OCI-LY1 (cell line): ENCODE data around the gene PKN1.
"Not testable (repeated sequence)": the region's sequence is repeated elsewhere in the genome, so short reads cannot be mapped to it uniquely, and the experiment has no call there.

Source experiments
- H2AFZ ChIP-seq: fragments of 200-600 bp; sonication (generic), shearing (Covaris generic); 2 replicates; pipeline ENCODE4 v1.6.0; 2014; ENCODE audit warnings: antibody characterized with exemption, mild to moderate bottlenecking, low read length
- H3F3A ChIP-seq: fragments of 200-600 bp; sonication (generic), shearing (Covaris generic); 2 replicates; pipeline ENCODE4 v1.6.0; 2014; ENCODE audit warnings: mild to moderate bottlenecking, antibody characterized with exemption, low read length, moderate library complexity; ENCODE audit not compliant: insufficient read depth
- H3K27ac ChIP-seq: fragments of 200-600 bp; sonication (generic); 2 replicates; pipeline ENCODE4 v1.5.1; 2014; ENCODE audit warnings: low read length, mixed run types, mild to moderate bottlenecking, low read depth; ENCODE audit not compliant: poor library complexity, severe bottlenecking
- H3K27me3 ChIP-seq: fragments of 200-600 bp; sonication (generic); 2 replicates; pipeline ENCODE4 v1.6.0; 2014; ENCODE audit warnings: antibody characterized with exemption, mild to moderate bottlenecking, low read length, moderate library complexity; ENCODE audit not compliant: insufficient read depth
- H3K36me3 ChIP-seq: fragments of 200-600 bp; sonication (generic); 2 replicates; pipeline ENCODE4 v1.6.1; 2014; ENCODE audit warnings: mild to moderate bottlenecking, antibody characterized with exemption, low read length, moderate library complexity, mixed read lengths; ENCODE audit not compliant: insufficient read depth
- H3K4me1 ChIP-seq: fragments of 200-600 bp; sonication (generic); 2 replicates; pipeline ENCODE4 v1.5.1; 2014; ENCODE audit warnings: mild to moderate bottlenecking, low read length, moderate library complexity; ENCODE audit not compliant: insufficient read depth, severe bottlenecking
- H3K4me2 ChIP-seq: fragments of 200-600 bp; sonication (generic), shearing (Covaris generic); 2 replicates; pipeline ENCODE4 v1.6.1; 2014; ENCODE audit warnings: low read length
- H3K4me3 ChIP-seq: fragments of 200-600 bp; sonication (generic); 2 replicates; pipeline ENCODE4 v1.5.1; 2014; ENCODE audit warnings: low read length, low read depth, mild to moderate bottlenecking, mixed read lengths; ENCODE audit not compliant: poor library complexity, severe bottlenecking
- H3K79me2 ChIP-seq: fragments of 200-600 bp; shearing (Covaris generic); 2 replicates; pipeline ENCODE4 v1.6.1; 2016; ENCODE audit warnings: mixed run types, low read length, mixed read lengths; ENCODE audit not compliant: insufficient read depth
- H3K9ac ChIP-seq: fragments of 200-600 bp; sonication (generic), shearing (Covaris generic); 2 replicates; pipeline ENCODE4 v1.6.1; 2014; ENCODE audit warnings: mild to moderate bottlenecking, low read length, mixed read lengths
- H3K9me2 ChIP-seq: fragments of 200-600 bp; sonication (generic), shearing (Covaris generic); 2 replicates; pipeline ENCODE4 v1.6.1; 2014; ENCODE audit warnings: low read depth, mild to moderate bottlenecking, low read length, mixed read lengths
- H3K9me3 ChIP-seq: fragments of 200-600 bp; shearing (Covaris generic); 2 replicates; pipeline ENCODE4 v1.6.1; 2014; ENCODE audit warnings: low read length, mixed read lengths
- H4K20me1 ChIP-seq: fragments of 200-600 bp; sonication (generic), shearing (Covaris generic); 2 replicates; pipeline ENCODE4 v1.6.0; 2016; ENCODE audit warnings: mild to moderate bottlenecking, low read length; ENCODE audit not compliant: insufficient read depth
- CTCF ChIP-seq: fragments of 200-600 bp; sonication (generic), shearing (Covaris generic); IDR thresholded peaks from 2 replicates; pipeline ENCODE4 v1.5.1; 2017; ENCODE audit warnings: mild to moderate bottlenecking, antibody characterized with exemption, low read length, moderate library complexity, mixed read lengths
- EZH2 ChIP-seq: fragments of 200-600 bp; sonication (generic), shearing (Covaris generic); IDR thresholded peaks from 2 replicates; pipeline ENCODE4 v1.8.0; 2017; ENCODE audit warnings: borderline replicate concordance, mixed run types, mild to moderate bottlenecking, antibody characterized with exemption, low read length, moderate library complexity, mixed read lengths

PKN1 gene

GRCh38 chr19:14497228-14497921, 64.3 kb downstream of the PKN1 start:
- H3K9me2 ChIP-seq = no peaks in the 10 kb centered on the region
- H4K20me1 ChIP-seq = no peaks in the 10 kb centered on the region
- peaks cover 17% of the 10 kb centered on the region for H3K4me1 ChIP-seq
- no peaks in the 10 kb centered on the region for H3K9me3 ChIP-seq
- TF ChIP-seq EZH2 (no peak), CTCF (no peak)
- no peaks in the 10 kb centered on the region for H3F3A ChIP-seq
- H3K79me2 ChIP-seq = no peaks in the 10 kb centered on the region
- H2AFZ ChIP-seq = no peak overlapping the region
- H3K36me3 ChIP-seq = no peaks in the 10 kb centered on the region
- no peak overlapping the region for H3K4me3 ChIP-seq
- H3K4me2 ChIP-seq = no peak overlapping the region
- no peak overlapping the region for H3K9ac ChIP-seq
- H3K27ac ChIP-seq = no peak overlapping the region
- no peaks in the 10 kb centered on the region for H3K27me3 ChIP-seq

- Histone ChIP-seq H3K27me3 (no peaks in the 10 kb centered on the region), H4K20me1 (no peaks in the 10 kb centered on the region), H3K36me3 (no peaks in the 10 kb centered on the region), H3K9me3 (no peaks in the 10 kb centered on the region), H2AFZ (no peak overlapping the region), H3K4me1 (peaks cover 6% of the 10 kb centered on the region), H3K79me2 (no peaks in the 10 kb centered on the region), H3K27ac (no peak overlapping the region), H3K9me2 (no peaks in the 10 kb centered on the region), H3F3A (no peaks in the 10 kb centered on the region), H3K9ac (no peak overlapping the region), H3K4me2 (no peak overlapping the region), H3K4me3 (no peak overlapping the region)
- TF ChIP-seq CTCF (no peak), EZH2 (no peak)
Observed at GRCh38 chr19:14502334-14503092, 69.4 kb downstream of the PKN1 start.

- H3K9me2 ChIP-seq = no peaks in the 10 kb centered on the region
- no peaks in the 10 kb centered on the region for H3K27me3 ChIP-seq
- no peak overlapping the region for H3K4me2 ChIP-seq
- H3K9ac ChIP-seq = no peak overlapping the region
- H4K20me1 ChIP-seq = no peaks in the 10 kb centered on the region
- TF ChIP-seq EZH2 (no peak), CTCF (no peak)
- H3K79me2 ChIP-seq = no peaks in the 10 kb centered on the region
- no peak overlapping the region for H2AFZ ChIP-seq
- no peak overlapping the region for H3K4me3 ChIP-seq
- no peaks in the 10 kb centered on the region for H3F3A ChIP-seq
- H3K36me3 ChIP-seq = no peaks in the 10 kb centered on the region
- no peak overlapping the region for H3K27ac ChIP-seq
- no peaks in the 10 kb centered on the region for H3K9me3 ChIP-seq
- peaks cover 6% of the 10 kb centered on the region for H3K4me1 ChIP-seq
Observed at GRCh38 chr19:14503285-14503684, 70.2 kb downstream of the PKN1 start.

DNA sequence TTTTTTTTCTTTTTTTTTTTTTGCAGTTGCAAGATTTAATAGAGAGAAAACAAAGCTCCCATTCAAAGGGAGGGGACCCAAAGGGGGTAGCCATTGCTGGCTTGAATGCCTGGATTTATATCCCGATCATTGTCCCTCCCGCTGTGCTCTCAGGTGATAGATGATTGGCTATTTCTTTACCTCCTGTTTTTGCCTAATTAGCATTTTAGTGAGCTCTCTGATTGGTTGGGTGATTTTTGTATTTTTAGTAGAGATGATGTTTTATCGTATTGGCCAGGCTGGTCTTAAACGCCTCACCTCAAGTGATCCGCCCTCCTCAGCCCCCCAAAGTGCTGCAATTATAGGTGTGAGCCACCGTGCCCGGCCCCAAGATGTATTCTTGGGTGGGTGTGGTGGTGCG, 71.5 kb downstream of the PKN1 start:
- not testable (repeated sequence) for H3F3A ChIP-seq, H3K4me1 ChIP-seq, H3K4me3 ChIP-seq, H3K4me2 ChIP-seq, H3K9ac ChIP-seq, H3K27ac ChIP-seq, H2AFZ ChIP-seq, H3K9me2 ChIP-seq, H3K36me3 ChIP-seq, H3K79me2 ChIP-seq, H4K20me1 ChIP-seq, H3K27me3 ChIP-seq, H3K9me3 ChIP-seq
